Thyroid gland (tissue), 4 donors: ENCODE measurements around the gene STAM2. TPM values are rescaled to one million over a fixed set of nuclear protein-coding genes. Genes with fewer than 3 reads are reported as not detected.

Source experiments
- DNase-seq, 2 donors: peaks; one replicate each; pipeline ENCODE4 v3.0.0-alpha.2; 2019
- H3K27ac ChIP-seq, 3 donors: fragments of 200-600 bp; sonication (generic); 1 replicate in 2 of 3; 2 replicates in 1 of 3; pipeline ENCODE4 v1.5.1; 2016 to 2019; ENCODE audit warnings: mild to moderate bottlenecking in 1 of 3, moderate library complexity in 1 of 3
- H3K27me3 ChIP-seq: fragments of 200-600 bp; sonication (generic); one replicate; pipeline ENCODE4 v1.5.1; 2019
- H3K36me3 ChIP-seq, 2 donors: fragments of 200-600 bp; sonication (generic); one replicate each; pipeline ENCODE4 v1.5.1; 2016 to 2019
- H3K4me1 ChIP-seq, 2 donors: fragments of 200-600 bp; sonication (generic); one replicate each; pipeline ENCODE4 v1.5.1; 2017 to 2019
- H3K4me3 ChIP-seq, 3 donors: fragments of 200-600 bp; sonication (generic); replicated peaks in 1 of 3; 1 replicate in 2 of 3; 2 replicates in 1 of 3; pipeline ENCODE4 v1.5.1; 2016; ENCODE audit warnings: mild to moderate bottlenecking in 1 of 3
- H3K9me3 ChIP-seq: fragments of 200-600 bp; sonication (generic); one replicate; pipeline ENCODE4 v1.5.1; 2017
- POLR2A ChIP-seq, 2 donors: fragments of 450-650 bp; IDR thresholded peaks; one replicate each; pipeline ENCODE4 v1.6.1; 2017; ENCODE audit warnings: antibody characterized with exemption in 2 of 2, mild to moderate bottlenecking in 2 of 2, moderate library complexity in 1 of 2
- WGBS, 2 donors: methylation state at CpG; one replicate each; pipeline ENCODE4 v1.1.5; 2017; 5-methylcytosine and 5-hydroxymethylcytosine counted together
- intact Hi-C: fragments of 100-400 bp; cut with DNase I; formaldehyde crosslinking; loops from one replicate; pipeline ENCODE4 v1.15.1; 2023
- total RNA-seq, 4 donors: library from RNA; depleted of rRNA; stranded (reverse); fragments of >200 nt; gene quantifications; one replicate each; pipeline ENCODE4 v1.2.3, GENCODE V29; 2016
- TF ChIP-seq, protein P1 (sequence below), 6 experiments: fragments of 200-600 bp in 3 of 6; fragments of 450-650 bp in 3 of 6; sonication (generic) in 3 of 6; IDR thresholded peaks; one replicate each; pipeline ENCODE4 v1.5.1; 2016 to 2019; ENCODE audit warnings: antibody characterized with exemption in 6 of 6, mild to moderate bottlenecking in 2 of 6, inconsistent platforms in 1 of 6, moderate library complexity in 1 of 6

STAM2 gene
- total RNA-seq, 4 donors from 2014 or later, result 62.1 to 70.6 (median 63.4) TPM

DNA sequence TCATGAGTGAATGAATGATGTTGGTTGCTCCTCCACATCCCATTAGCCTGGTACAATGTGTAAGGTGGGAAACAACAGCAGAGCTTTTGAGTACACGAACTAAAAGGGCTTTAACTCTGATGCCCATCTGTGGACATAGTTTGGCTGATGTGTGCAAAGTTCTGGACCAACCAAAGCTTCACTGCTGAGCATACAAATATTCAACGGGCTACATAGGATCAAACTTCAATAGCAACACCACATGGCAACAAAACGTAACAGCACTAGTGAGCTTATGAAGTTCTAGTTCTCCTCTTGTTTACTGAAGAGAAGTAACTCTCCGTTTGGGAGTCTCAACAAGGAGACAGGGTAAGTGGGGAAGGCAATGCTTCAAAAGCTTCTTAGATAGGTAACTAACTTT, 20.4 kb downstream of the STAM2 start:
- Histone ChIP-seq H3K4me3 (no peak overlapping the region), H3K9me3 (no peaks in the 10 kb centered on the region), H3K36me3 (no peaks in the 10 kb centered on the region), H3K27me3 (no peaks in the 10 kb centered on the region), H3K4me1 (peaks cover 0 to 3% of the 10 kb centered on the region in 2 donors), H3K27ac (no peak overlapping the region)
- intact Hi-C loops, result no loop called here
- TF ChIP-seq, protein P1, sequence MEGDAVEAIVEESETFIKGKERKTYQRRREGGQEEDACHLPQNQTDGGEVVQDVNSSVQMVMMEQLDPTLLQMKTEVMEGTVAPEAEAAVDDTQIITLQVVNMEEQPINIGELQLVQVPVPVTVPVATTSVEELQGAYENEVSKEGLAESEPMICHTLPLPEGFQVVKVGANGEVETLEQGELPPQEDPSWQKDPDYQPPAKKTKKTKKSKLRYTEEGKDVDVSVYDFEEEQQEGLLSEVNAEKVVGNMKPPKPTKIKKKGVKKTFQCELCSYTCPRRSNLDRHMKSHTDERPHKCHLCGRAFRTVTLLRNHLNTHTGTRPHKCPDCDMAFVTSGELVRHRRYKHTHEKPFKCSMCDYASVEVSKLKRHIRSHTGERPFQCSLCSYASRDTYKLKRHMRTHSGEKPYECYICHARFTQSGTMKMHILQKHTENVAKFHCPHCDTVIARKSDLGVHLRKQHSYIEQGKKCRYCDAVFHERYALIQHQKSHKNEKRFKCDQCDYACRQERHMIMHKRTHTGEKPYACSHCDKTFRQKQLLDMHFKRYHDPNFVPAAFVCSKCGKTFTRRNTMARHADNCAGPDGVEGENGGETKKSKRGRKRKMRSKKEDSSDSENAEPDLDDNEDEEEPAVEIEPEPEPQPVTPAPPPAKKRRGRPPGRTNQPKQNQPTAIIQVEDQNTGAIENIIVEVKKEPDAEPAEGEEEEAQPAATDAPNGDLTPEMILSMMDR (IDR thresholded peaks at IDR 0.05), result no peak
- TF ChIP-seq POLR2A (IDR thresholded peaks at IDR 0.05), result no peak
- DNase-seq, result no peak
- 64 to 79% methylated on average over 4 of the region's 4 CpGs for WGBS, 2 donors

DNA sequence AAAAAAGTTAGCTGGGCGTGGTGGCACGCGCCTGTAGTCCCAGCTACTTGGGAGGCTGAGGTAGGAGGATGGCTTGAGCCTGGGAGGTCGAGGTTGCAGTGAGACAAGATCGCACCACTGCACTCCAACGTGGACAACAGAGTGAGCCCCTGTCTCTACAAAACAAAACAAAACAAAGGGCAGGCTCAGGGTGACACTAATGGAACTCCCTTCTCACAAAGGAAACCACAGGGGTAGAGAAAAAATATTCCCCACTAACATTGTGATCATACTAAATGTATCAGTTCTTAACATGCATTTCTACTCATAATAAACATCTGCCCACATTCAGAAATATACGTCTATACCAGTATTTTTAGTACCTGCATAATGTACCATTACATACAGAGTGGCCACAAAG, 21.1 kb downstream of the STAM2 start:
- TF ChIP-seq, protein P1 (IDR thresholded peaks at IDR 0.05), result no peak
- no peak for TF ChIP-seq POLR2A (IDR thresholded peaks at IDR 0.05)
- no peak overlapping the region for H3K4me3 ChIP-seq
- H3K9me3 ChIP-seq, result no peaks in the 10 kb centered on the region
- WGBS, 2 donors, result 92 to 93% methylated on average over 7 of the region's 7 CpGs
- H3K27me3 ChIP-seq, result no peaks in the 10 kb centered on the region
- H3K27ac ChIP-seq, result no peak overlapping the region
- H3K4me1 ChIP-seq, result peaks cover 0 to 3% of the 10 kb centered on the region in 2 donors
- H3K36me3 ChIP-seq, result no peaks in the 10 kb centered on the region
- intact Hi-C loops, result no loop called here
- DNase-seq, result no peak

DNA sequence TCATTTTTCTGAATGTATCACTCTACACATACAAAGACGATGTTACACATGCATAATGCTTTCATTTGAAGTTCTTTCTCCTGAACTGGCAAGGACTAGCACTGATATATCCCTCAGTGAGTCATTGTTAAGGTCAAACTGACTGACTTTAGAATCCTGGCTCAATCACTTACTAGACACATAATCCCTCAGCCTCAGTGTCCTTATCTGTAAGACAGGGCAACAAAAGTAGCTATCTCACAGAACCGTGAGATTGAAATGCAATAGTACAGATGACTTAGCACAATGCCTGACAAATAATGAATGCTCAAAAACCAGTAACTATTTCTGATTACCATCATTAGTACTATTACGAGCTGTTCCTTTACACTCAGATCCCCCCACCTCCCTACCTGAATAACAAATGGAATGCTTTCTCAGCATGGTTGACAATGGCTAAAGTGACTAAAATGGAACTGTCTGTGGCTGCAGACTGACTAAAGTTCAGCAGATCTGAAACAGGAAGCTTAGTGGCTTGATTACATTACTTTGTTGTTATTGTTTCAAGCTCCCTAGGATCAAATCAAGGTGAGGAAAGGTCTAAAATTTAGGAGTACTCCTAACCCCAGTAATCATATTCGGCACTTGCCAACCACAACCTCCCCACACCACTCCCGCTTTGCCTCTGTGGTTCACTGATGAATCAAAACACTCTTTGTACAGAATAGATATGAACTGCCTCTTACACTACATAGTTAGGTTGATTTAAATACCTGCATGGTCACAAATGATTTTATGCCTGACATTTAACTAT, 40.9 kb downstream of the STAM2 start:
- no peaks in the 10 kb centered on the region for H3K9me3 ChIP-seq
- H3K4me1 ChIP-seq, result no peaks in the 10 kb centered on the region
- H3K36me3 ChIP-seq, result no peaks in the 10 kb centered on the region
- no peaks in the 10 kb centered on the region for H3K27me3 ChIP-seq
- no peak for DNase-seq
- no peak overlapping the region for H3K27ac ChIP-seq
- intact Hi-C loops, result no loop called here
- no peak overlapping the region for H3K4me3 ChIP-seq
- TF ChIP-seq, protein P1 (IDR thresholded peaks at IDR 0.05), result no peak
- TF ChIP-seq POLR2A (IDR thresholded peaks at IDR 0.05), result no peak
- WGBS, 2 donors, result 92 to 93% methylated on average over 5 of the region's 5 CpGs

DNA sequence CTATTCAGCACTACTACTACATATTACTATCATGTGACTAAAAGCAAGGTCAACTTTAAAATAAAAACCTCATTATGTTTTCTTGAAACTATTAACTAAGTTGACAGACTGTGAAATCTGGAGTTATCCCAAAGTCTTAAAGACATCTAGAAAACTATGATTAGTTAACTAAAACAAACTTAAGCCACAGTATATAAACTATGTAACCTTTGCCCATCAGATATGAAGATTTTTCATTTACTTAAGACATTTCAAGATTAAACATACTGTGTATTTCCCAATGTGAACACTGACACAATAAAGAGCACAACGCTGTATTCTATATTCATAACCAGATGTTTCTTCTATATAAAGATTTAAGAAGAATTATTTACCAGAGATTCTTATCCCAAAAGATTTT, 43.3 kb downstream of the STAM2 start:
- Histone ChIP-seq H3K9me3 (no peaks in the 10 kb centered on the region), H3K36me3 (no peaks in the 10 kb centered on the region), H3K27me3 (no peaks in the 10 kb centered on the region), H3K4me1 (no peaks in the 10 kb centered on the region), H3K27ac (no peak overlapping the region), H3K4me3 (no peak overlapping the region)
- WGBS, 2 donors, result 66 to 79% methylated on average over 1 of the region's 1 CpG
- TF ChIP-seq, protein P1 (IDR thresholded peaks at IDR 0.05), result no peak
- TF ChIP-seq POLR2A (IDR thresholded peaks at IDR 0.05), result no peak
- intact Hi-C loops, result no loop called here
- DNase-seq, result no peak

DNA sequence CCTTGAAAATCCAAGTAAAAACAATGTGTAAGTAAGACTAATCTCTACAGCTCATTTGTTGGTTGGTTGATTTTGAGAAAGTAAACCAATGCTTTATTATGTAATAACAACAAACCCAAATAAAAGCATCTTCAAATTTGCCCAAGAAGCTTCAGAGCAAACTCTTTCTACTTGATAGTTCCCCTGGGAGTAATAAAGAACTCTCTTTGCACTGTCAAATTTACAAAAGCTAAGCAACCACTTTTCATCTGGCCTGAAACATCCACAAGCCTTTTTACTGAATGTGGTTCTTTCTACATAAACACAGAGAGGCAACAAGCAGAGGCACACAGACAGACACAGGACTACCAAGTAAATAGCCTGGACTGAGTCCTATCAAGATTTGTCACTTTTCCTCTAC, 47.9 kb downstream of the STAM2 start:
- Histone ChIP-seq H3K27ac (no peak overlapping the region), H3K27me3 (no peaks in the 10 kb centered on the region), H3K4me1 (no peaks in the 10 kb centered on the region), H3K36me3 (peaks cover 0 to 11% of the 10 kb centered on the region in 2 donors), H3K4me3 (no peak overlapping the region), H3K9me3 (no peaks in the 10 kb centered on the region)
- DNase-seq, result no peak
- intact Hi-C loops, result no loop called here
- no peak for TF ChIP-seq POLR2A (IDR thresholded peaks at IDR 0.05)
- TF ChIP-seq, protein P1 (IDR thresholded peaks at IDR 0.05), result no peak
